Activated CD4-positive, alpha-beta T cell treated with anti-CD3 and anti-CD28 coated beads, Interleukin-10, Interleukin-2, amounts not matched to agents 100 ng/mL and 50 ng/mL, durations not matched to agents 16 hours and 8 hours (primary cell): ENCODE data around the gene FOXA2.

Source experiments
- DNase-seq: peaks from one replicate; pipeline ENCODE4 v3.0.0-alpha.2; 2020

FOXA2 gene

GRCh38 chr20:22536141-22536828 lies 48.1 kb downstream of the FOXA2 start:
- no peak for DNase-seq

- DNase-seq: no peak
Measured at GRCh38 chr20:22535483-22535882, 48.9 kb downstream of the FOXA2 start.

GRCh38 chr20:22533823-22534751 lies 50.3 kb downstream of the FOXA2 start:
- no peak for DNase-seq

- no peak for DNase-seq
Measured at GRCh38 chr20:22532598-22532997, 51.8 kb downstream of the FOXA2 start.

GRCh38 chr20:22531756-22532155 lies 52.6 kb downstream of the FOXA2 start:
- no peak for DNase-seq

GRCh38 chr20:22531056-22531615 lies 53.2 kb downstream of the FOXA2 start:
- no peak for DNase-seq
